Measurements from ENCODE around the gene COLGALT1. TPM values are rescaled to one million over a fixed set of nuclear protein-coding genes. Genes with fewer than 3 reads are reported as not detected.

COLGALT1 gene
- total RNA-seq, 1 experiment from 2014 or later = 80.1 TPM

DNA sequence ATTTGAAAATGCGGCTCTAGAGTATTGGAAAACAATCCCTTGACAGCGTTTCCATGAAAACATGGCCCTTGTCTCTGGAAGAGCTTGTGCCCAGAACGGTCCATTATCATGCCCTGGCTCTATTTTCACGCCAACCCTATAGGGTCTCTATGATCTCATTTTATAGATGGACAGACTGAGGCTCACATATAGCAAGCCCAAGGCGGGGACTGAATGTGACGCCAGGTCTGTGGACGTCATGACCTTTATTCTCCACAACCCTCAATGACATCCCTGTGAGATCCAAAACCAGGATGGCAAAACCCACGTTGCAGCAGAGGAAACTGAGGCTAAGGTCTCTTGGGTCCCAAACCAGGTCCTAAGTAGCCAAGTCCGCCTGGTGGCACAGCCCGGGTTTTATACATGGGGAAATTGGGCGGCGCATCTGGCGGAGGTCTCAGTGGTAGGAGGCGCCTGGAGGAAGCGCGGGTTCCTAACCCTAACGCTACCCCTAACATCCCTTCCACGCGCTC is 425 bp upstream of the COLGALT1 start:
- ChIA-PET POLR2A (no interaction called here), CTCF (no interaction called here)
- H3K4me3 ChIP-seq (ENCODE audit: low read depth, low read length) = peak overlapping the region; percentile 95
- no peaks in the 10 kb centered on the region for H3K27me3 ChIP-seq (replicated peaks; ENCODE audit: control insufficient read depth, insufficient read depth, low read length)
- peaks cover 23% of the 10 kb centered on the region for H3K36me3 Mint-ChIP-seq (ENCODE audit: insufficient read depth, unreplicated experiment)
- no peaks in the 10 kb centered on the region for H3K9me3 Mint-ChIP-seq (ENCODE audit: unreplicated experiment)
- no peak for DNase-seq
- BruUV-seq (replicated peaks) = no TSS peak
- 0 out of 2 replicates have a peak, but pooled peaks cover 6% of the 10 kb centered on the region for H3K4me1 ChIP-seq
- TF ChIP-seq, protein P1, sequence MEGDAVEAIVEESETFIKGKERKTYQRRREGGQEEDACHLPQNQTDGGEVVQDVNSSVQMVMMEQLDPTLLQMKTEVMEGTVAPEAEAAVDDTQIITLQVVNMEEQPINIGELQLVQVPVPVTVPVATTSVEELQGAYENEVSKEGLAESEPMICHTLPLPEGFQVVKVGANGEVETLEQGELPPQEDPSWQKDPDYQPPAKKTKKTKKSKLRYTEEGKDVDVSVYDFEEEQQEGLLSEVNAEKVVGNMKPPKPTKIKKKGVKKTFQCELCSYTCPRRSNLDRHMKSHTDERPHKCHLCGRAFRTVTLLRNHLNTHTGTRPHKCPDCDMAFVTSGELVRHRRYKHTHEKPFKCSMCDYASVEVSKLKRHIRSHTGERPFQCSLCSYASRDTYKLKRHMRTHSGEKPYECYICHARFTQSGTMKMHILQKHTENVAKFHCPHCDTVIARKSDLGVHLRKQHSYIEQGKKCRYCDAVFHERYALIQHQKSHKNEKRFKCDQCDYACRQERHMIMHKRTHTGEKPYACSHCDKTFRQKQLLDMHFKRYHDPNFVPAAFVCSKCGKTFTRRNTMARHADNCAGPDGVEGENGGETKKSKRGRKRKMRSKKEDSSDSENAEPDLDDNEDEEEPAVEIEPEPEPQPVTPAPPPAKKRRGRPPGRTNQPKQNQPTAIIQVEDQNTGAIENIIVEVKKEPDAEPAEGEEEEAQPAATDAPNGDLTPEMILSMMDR (IDR thresholded peaks at IDR 0.05; ENCODE audit: insufficient read depth in 1 of 2, low read depth in 1 of 2, low read length in 1 of 2, severe bottlenecking in 1 of 2, unreplicated experiment in 1 of 2) = no peak
- H3K4me1 Mint-ChIP-seq (ENCODE audit: low read depth, unreplicated experiment) = peaks cover 10% of the 10 kb centered on the region
- H3K27ac Mint-ChIP-seq (ENCODE audit: unreplicated experiment) = no peak overlapping the region
- H3K4me3 Mint-ChIP-seq (ENCODE audit: unreplicated experiment) = peak overlapping the region; percentile 77
- intact Hi-C loops (cut with micrococcal nuclease; ENCODE audit: unreplicated experiment) = loop anchor here (5.0 kb wide), 2 partner anchors 52 to 218 kb away; partner anchors contain the start of gene GTPBP3
- no peaks in the 10 kb centered on the region for H3K9me3 ChIP-seq
- H3K36me3 ChIP-seq (ENCODE audit: control insufficient read depth, insufficient read depth, low read length) = peaks cover 1% of the 10 kb centered on the region
- no peaks in the 10 kb centered on the region for H3K27me3 Mint-ChIP-seq (ENCODE audit: insufficient read depth, unreplicated experiment)

DNA sequence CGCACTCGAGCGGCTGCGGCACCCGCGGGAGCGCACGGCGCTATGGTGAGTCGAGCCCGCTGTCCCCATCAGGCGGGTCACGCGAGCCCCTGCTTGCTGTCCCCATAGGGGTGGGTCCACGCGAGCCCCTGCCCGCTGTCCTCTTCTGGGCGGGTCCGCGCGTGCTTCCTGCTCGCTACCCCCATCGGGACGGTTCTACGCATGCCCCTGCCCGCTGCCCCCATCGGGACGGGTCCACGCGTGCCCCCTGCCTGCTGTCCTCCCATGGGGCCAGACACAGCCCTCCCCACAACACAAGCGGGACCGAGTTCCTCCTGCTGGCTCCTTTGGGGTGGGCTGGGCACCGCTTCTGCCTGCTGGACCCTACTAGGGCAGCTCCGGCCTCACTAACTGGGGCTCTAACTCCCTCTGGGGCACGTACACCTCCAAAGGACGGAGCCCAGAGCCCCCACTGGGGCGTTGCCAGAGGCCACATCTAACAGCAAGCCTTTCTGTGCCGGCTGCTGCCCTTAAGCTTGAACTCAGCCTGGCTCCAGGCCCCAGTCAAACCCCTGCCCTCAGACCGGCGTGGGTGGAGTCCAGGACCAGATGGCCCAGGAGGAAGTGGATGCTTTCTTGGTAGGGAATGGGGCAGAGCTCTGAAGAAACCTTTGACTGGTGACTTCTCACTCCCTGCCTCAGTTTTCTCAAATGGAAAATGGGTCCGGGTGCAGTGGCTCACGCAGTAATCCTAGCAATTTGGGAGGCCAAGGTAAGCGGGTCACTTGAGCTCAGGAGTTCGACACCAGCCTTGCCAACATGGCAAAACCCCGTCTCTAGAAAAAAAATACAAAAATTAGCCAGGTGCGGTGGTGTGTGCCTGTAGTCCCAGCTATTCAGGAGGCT is 722 bp downstream of the COLGALT1 start:
- H3K9me3 Mint-ChIP-seq (ENCODE audit: unreplicated experiment) = no peaks in the 10 kb centered on the region
- H3K27me3 Mint-ChIP-seq (ENCODE audit: insufficient read depth, unreplicated experiment) = no peaks in the 10 kb centered on the region
- intact Hi-C loops (cut with micrococcal nuclease; ENCODE audit: unreplicated experiment) = loop anchor here (5.0 kb wide), 2 partner anchors 51 to 219 kb away; partner anchors contain the start of gene GTPBP3
- H3K4me3 ChIP-seq (ENCODE audit: low read depth, low read length) = peak overlapping the region; percentile 95
- DNase-seq = peak; percentile 42 to 49
- H3K27me3 ChIP-seq (replicated peaks; ENCODE audit: control insufficient read depth, insufficient read depth, low read length) = no peaks in the 10 kb centered on the region
- no TSS peak for BruUV-seq (replicated peaks)
- H3K4me1 ChIP-seq = 0 out of 2 replicates have a peak, but pooled peaks cover 9% of the 10 kb centered on the region
- H3K9me3 ChIP-seq = no peaks in the 10 kb centered on the region
- peaks cover 31% of the 10 kb centered on the region for H3K36me3 Mint-ChIP-seq (ENCODE audit: insufficient read depth, unreplicated experiment)
- ChIA-PET CTCF (interaction anchor here (0.6 to 1.0 kb wide), 2 partner anchors 50 to 263 kb away, joined by 3 to 4 read pairs; no protein-coding TSS in a partner anchor), POLR2A (interaction anchor here (0.6 kb wide), 1 partner anchor 737 kb away, joined by 9 read pairs; no protein-coding TSS in a partner anchor)
- H3K36me3 ChIP-seq (ENCODE audit: control insufficient read depth, insufficient read depth, low read length) = peaks cover 1% of the 10 kb centered on the region
- H3K4me3 Mint-ChIP-seq (ENCODE audit: unreplicated experiment) = peak overlapping the region; percentile 77
- TF ChIP-seq, protein P1 (IDR thresholded peaks at IDR 0.05; ENCODE audit: insufficient read depth in 1 of 2, low read depth in 1 of 2, low read length in 1 of 2, severe bottlenecking in 1 of 2, unreplicated experiment in 1 of 2) = no peak
- H3K27ac Mint-ChIP-seq (ENCODE audit: unreplicated experiment) = peak overlapping the region; percentile 53
- H3K4me1 Mint-ChIP-seq (ENCODE audit: low read depth, unreplicated experiment) = peaks cover 13% of the 10 kb centered on the region

DNA sequence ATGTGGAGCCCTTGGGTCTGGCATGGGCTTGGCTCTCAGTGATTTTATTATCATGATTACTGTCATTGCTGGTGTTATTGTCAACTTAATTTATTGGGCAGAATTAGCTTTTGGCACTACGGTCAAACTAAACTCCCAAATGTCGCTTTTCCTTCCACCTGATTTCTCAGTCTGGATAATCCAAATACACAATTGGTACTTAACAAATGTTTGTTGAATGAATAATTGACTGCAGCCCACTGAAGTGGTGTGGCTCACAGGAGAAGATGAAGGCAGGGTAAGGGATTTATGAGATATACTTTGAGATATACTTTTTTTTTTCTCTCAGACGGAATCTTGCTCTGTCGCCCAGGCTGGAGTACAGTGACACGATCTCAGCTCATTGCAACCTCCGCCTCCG is 1.5 kb downstream of the COLGALT1 start:
- no peak overlapping the region; the same call in 1 of the 2 replicates for H3K4me3 ChIP-seq (ENCODE audit: low read depth, low read length)
- H3K27me3 ChIP-seq (replicated peaks; ENCODE audit: control insufficient read depth, insufficient read depth, low read length) = no peaks in the 10 kb centered on the region
- H3K36me3 ChIP-seq (ENCODE audit: control insufficient read depth, insufficient read depth, low read length) = peaks cover 1% of the 10 kb centered on the region
- TSS peak; percentile 72 for BruUV-seq (replicated peaks)
- POLR2A ChIA-PET = no interaction called here
- H3K36me3 Mint-ChIP-seq (ENCODE audit: insufficient read depth, unreplicated experiment) = peaks cover 40% of the 10 kb centered on the region
- H3K9me3 ChIP-seq = no peaks in the 10 kb centered on the region
- H3K27ac Mint-ChIP-seq (ENCODE audit: unreplicated experiment) = no peak overlapping the region
- TF ChIP-seq, protein P1 (IDR thresholded peaks at IDR 0.05; ENCODE audit: insufficient read depth in 1 of 2, low read depth in 1 of 2, low read length in 1 of 2, severe bottlenecking in 1 of 2, unreplicated experiment in 1 of 2) = no peak
- peaks cover 13% of the 10 kb centered on the region for H3K4me1 Mint-ChIP-seq (ENCODE audit: low read depth, unreplicated experiment)
- intact Hi-C loops (cut with micrococcal nuclease; ENCODE audit: unreplicated experiment) = loop anchor here (5.0 kb wide), 2 partner anchors 50 to 220 kb away; partner anchors contain the start of gene GTPBP3
- no peak for DNase-seq
- H3K4me1 ChIP-seq = 0 out of 2 replicates have a peak, but pooled peaks cover 9% of the 10 kb centered on the region
- CTCF ChIA-PET = no interaction called here
- no peaks in the 10 kb centered on the region for H3K9me3 Mint-ChIP-seq (ENCODE audit: unreplicated experiment)
- no peaks in the 10 kb centered on the region for H3K27me3 Mint-ChIP-seq (ENCODE audit: insufficient read depth, unreplicated experiment)
- H3K4me3 Mint-ChIP-seq (ENCODE audit: unreplicated experiment) = peak overlapping the region; percentile 77
